GM18526 (cell line): Measurements from ENCODE around the gene HYI.

Source experiments
- POLR2A ChIP-seq: IDR thresholded peaks from 3 replicates; pipeline ENCODE4 v1.6.1; 2011; ENCODE audit not compliant: insufficient read length; ENCODE audit errors: extremely low read depth

HYI gene

DNA sequence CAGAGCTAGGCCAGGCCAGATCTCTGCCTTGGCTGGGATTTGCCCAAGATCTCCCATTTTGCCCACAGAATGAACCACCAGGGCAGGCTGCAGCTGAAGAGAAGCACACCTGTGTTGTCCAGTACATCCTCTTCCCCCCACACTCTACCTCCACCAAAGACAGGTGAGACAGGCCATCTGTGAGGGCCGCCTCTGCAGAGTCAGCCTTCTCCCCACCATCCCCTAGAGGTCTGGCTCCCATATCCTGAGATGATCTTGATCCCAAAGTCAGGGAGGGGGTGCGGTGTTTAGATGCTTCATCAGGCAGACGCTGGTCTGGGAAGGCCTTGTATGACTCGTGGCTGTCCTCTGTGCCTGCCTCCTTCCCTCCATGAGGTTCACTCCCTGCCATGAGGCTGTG, 28.7 kb downstream of the HYI start:
- no peak for TF ChIP-seq POLR2A

GRCh38 chr1:43423672-43424550, 29.8 kb downstream of the HYI start:
- TF ChIP-seq POLR2A, result no peak

DNA sequence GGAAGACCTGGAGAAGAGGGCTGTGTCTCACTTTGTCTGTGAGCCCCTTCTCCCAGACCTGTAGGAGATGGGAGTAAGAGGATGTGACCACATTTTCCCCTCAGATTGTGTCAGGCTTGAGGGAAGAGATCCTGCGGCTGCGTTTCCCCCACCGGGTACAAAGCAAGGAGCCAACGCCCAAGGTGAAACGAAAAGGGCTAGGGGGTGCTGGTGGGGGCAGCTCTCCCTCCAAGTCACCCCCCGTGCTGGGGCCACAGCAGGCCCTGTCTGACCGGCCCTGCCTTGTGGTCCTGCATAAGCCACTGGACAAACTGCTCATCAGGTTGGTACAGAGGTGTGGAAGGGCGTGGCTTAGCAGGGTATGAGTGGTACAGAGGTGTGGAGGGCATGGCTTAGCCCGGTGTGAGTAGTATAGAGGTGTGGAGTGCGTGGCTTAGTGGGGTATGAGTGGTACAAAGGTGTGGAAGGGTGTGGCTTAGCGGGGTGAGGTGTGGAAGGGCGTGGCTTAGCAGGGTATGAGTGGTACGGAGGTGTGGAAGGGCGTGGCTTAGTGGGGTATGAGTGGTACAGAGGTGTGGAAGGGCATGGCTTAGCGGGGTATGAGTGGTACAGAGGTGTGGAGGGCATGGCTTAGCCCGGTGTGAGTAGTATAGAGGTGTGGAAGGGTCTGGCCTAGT, 30.6 kb downstream of the HYI start:
- TF ChIP-seq POLR2A, result no peak

- TF ChIP-seq POLR2A, result no peak
These were observed 31.6 kb downstream of the HYI start for GRCh38 chr1:43421976-43422750.

DNA sequence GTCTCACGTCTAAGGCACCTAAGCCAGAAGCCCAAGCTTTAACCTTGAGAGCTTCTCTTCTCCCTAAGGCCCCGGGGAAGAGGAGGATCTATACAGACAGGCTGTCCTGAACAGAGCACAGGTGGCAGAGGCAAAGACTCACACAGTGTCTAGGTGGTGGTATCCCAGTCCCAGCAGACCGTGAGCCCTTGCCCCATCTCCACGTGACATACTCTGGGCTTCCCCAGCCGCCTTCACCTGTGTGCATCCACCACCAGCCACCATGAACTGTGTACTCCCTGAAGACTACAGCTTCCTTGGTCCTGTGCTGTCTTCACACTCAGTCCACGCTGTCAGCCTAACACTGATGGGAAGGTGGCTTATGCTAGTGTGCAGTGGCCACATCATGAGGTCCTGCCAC, 32.3 kb downstream of the HYI start:
- TF ChIP-seq POLR2A, result no peak

DNA sequence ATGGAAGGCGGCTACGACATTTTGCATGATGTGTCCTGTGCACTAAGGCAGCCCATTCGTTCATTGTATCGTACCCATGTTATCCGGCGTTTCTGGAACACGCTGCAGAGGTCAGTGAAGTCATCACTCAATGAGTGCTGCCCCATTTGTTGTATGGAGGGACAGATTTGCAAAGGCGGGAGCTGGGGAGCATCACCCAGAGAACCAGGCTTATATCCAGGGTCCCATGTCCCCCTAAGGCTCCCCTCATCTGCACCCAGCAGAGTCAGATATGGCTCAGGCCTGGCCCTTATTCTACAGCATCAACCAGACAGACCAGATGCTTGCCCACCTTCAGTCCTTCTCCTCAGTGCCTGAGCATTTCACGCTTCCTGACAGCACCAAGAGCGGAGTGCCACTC, 32.9 kb downstream of the HYI start:
- TF ChIP-seq POLR2A, result no peak

DNA sequence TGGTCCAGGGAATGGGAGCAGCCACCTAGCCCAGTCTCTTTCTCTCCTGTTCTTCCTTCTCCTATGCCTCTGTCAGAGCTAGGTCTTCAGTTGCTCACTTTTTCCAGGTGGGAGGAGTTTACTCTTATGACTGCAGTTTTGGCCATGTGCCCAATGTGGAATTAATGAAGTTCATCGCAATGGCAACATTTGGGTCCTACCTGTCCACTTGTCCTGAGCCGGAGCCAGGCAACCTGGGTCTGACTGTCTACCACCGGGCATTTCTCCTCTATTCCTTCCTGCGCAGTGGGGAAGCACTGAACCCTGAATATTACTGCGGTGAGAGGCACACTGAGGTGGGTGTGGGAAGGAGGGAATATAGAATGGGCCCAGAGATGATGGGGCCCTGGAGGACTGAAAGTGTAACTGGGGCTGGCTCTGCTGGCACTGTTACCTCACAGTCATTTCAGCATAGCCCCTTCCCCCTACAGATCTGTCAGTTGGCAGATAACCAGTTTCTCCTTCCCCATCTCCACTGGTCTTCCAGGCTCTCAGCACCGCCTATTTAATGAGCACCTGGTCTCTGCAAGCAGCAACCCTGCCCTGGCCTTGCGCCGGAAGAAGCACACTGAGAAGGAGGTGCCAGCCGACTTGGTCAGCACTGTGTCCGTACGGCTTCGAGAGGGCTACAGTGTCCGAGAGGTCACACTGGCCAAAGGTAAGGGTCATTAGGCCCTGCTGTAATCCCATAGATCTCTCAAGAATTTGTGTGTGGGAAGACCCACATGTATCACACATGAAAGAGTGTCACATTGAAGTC, 33.9 kb downstream of the HYI start:
- TF ChIP-seq POLR2A, result no peak

GRCh38 chr1:43418858-43419257, 34.9 kb downstream of the HYI start:
- TF ChIP-seq POLR2A, result no peak

DNA sequence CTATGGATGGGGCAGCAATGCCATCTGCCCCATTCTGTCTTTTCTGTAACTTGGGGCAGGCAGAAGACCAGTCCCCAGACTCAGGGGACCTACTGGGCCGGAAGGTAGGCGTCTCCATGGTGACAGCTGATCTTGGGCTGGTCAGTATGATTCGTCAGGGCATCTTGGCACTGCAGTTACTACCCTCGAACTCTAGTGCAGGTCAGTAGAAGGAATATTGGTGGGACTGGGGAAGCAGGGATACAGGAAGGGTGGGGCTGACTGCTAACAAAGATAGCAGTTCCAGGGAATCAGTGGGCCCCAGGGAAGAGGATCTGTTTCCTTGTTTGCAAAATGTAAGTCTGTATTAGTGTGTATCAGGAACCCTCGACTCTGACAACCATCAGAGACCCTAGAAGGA, 37.8 kb downstream of the HYI start:
- no peak for TF ChIP-seq POLR2A

GRCh38 chr1:43414634-43415223, 39.0 kb downstream of the HYI start:
- TF ChIP-seq POLR2A, result no peak

DNA sequence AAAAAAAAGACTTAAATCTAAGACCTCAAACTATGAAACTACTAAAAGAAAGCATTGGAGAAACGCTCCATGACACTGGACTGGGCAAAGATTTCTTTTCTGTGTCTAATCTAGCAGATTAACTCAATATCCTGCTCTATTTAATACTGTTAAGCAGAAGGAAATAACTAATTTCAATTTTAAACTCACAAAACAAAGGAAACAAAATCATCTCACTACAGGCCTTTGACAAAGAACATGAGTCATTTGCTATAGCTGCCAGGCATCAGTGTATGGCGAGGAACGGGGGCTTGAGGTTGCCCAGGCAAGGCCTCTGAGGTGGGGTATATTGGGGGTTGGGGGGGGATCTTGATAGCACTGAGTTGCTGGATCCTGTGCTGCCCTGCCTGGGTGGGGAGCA, 43.2 kb downstream of the HYI start:
- no peak for TF ChIP-seq POLR2A

DNA sequence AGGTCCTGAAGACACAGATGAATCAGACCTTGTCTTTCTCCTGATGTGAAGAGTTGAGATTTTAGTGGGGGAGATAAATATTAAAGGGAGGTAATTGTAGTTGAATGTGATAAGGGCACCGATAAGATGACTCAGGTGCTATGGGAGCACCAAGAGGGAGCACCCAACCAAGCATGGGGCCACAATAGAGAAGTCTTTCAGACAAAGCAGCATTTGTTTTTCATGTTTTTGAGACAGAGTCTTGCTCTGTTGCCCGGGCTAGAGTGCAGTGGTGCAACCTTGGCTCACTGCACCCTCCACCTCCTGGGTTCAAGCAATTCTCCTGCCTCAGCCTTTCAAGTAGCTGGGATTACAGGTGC, 47.9 kb downstream of the HYI start:
- TF ChIP-seq POLR2A, result no peak

DNA sequence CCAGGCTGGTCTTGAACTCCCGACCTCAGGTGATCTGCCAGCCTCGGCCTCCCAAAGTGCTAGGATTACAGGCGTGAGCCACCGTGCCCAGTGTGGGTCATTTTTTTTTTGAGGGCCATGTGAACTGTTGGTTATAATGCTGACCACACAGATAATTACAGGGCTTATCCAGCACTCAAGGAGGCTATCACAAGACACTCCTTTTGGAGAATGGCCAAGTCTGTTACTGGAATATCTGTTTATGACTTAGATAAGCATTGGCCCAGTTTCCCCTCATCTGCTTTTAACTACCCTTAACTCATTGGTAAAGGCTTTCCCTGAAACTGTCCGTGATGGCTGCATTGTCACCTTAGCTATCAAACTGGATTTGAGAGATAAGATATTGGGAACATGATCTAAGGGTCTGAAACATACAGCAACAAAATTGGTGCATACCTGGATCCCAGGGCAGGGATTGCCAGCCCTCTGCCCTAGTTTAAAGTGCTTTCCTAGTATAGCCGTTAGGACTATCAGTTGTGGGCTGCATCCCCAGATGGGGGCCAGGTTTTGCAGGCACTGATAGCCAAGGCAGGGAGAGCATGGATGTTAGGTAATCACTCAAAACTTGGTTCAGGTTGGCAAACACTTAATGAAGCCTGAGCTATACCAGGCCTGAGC, 48.4 kb downstream of the HYI start:
- no peak for TF ChIP-seq POLR2A

DNA sequence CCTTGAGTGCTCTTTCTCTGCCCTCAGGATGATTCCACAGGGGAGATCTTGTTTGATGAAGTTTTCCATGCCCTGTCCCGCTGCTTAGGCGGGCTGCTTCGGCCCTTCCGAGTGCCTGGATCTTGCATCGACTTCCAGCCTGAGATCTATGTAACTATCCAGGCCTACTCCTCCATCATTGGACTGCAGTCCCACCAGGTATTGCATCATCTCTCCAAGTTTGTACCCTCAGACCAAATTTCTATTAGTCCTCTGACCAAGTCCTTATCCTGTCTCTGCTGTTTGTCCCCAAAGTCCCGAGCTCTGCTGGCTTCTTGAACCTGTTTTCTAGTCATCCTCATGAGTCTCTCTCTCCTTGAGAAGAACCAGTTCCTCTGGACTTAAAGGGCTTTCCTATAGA, 49.4 kb downstream of the HYI start:
- TF ChIP-seq POLR2A, result no peak
